GM21717 (cell line): ENCODE data around the gene NAP1L4.

Experiments used
- ATAC-seq: cut with Tn5 transposase; IDR thresholded peaks from one replicate; pipeline ENCODE4 v1.9.1; 2021; ENCODE audit warnings: mild to moderate bottlenecking, moderate library complexity; ENCODE audit not compliant: unreplicated experiment

NAP1L4 gene

DNA sequence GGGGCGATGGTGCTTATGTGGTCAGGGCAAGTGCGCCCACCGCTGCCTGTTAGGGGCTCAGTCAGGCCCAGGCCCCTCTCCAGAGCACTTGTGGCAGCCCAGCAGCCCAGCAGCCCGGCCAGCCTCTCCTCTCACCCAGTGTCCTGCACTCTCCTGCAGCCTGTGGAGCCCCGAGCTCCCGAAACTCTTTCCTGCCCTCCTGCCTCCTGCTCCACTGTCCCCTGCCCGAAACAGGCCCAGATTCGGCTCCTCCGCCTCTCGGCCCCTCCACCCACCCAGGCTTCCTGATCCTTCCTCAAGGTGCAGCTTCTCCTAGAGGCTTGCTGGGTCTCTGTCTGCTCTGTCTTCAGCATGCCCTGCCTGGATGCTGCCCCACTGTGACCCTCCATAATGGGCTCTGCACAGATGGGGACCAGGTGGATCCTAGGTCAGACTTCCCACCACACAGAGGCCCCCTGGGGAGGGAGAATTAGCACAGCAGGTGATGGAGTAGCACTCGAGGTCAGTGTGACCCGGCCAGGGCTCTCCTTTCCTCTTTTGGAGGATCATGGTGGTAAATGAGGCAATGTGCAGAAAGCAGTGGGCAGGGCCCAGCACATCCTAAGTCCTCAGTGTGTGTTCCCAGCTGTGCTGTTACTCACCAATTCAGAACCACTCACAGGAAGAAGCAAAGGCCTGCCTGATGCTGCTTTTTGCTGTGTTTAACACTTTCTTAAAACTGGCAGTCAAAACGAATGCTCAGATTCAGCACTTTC is 18.6 kb upstream of the NAP1L4 start:
- no peak for ATAC-seq

DNA sequence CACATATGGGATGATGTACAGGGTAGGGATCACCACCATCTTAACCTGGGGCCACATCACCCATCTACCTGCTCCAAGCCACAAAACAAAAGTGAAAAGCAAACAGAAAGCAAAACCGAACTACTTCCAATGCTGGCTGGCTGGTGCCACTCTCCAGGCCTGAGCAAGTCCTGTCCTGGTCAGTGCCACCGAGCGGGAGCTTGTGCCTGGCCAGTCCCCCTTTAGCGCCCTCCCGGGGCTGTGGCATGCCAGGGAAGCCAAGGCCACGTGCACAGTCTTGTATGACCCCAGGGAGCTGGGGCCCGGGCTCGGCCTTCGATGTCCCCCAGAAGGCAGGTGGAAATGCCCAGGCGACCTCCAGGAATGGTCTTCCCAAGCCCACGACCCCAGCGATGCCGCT is 17.9 kb upstream of the NAP1L4 start:
- no peak for ATAC-seq

DNA sequence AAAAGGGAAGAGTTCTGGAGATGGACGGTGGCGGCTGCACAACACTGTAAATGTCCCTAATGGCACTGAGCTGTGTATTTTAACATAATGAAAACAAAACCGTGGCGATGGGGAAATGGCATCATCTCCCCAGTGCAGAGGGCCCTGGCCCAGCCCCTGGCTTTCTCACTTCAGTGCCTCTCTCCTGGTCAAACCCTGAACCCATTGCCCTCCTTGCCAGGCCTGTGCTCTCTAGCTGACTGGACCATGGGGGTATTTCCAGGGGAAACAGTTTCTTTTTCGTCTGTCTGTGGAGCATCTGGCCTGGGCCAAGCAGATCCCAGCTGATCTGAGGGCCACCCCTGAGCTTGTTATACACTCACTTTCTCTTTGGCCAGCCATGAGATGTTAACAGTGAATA is 17.4 kb upstream of the NAP1L4 start:
- no peak for ATAC-seq

DNA sequence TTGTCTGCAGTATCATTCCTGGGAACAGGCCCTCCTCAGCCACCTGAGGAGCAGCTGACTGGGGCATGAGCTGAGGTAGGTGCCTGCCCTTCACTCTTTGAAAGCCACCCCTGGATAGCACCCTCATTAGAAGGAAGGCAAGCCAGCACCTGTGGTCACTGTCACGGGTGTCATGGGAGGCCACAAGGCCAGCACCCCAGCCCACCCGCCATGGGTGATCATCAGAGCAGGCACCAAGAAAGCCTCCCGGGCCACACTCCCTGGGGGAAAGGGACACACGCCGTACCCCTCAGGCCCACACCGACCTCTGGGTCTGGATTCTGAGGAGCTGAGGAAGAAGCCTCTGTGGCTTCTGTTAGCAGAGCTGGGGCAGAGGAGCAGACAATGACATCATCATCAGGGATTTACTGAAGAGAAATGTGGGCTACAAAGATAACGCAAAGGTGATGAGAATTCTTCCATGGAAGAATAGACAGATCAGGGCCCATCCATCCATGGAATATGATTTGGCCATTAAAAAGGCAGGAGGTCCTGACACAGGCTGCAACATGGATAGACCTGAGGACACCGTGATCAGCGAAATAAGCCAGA is 16.7 kb upstream of the NAP1L4 start:
- no peak for ATAC-seq

DNA sequence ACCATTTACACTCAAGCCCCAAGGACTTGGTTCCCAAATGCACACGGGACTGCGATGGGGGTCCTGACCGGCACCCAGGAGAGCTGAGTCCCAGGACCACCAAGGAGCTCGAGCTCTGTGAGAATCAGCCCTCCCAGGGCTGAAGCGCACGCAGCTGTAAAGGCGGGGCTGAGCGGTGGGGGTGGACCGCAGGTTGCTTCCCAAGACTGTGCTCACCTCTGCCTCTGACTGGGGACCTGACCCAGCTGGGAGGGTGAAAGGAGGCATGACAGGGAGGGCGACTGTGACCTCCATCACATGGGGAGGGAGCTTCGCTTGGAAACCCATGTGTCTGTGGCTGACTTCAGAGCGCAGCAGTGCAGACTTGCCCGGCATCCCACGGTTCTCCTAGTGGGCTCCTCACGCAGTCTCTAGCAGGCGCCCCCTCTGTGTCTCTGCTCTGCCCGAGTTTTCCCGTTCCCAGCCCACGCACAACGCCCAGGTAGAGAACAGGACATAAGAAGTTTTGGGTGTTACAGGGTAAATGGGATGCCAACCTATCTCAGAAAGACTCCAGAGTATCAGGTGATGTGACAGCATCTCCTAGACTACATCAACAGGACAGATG is 15.4 kb upstream of the NAP1L4 start:
- no peak for ATAC-seq

DNA sequence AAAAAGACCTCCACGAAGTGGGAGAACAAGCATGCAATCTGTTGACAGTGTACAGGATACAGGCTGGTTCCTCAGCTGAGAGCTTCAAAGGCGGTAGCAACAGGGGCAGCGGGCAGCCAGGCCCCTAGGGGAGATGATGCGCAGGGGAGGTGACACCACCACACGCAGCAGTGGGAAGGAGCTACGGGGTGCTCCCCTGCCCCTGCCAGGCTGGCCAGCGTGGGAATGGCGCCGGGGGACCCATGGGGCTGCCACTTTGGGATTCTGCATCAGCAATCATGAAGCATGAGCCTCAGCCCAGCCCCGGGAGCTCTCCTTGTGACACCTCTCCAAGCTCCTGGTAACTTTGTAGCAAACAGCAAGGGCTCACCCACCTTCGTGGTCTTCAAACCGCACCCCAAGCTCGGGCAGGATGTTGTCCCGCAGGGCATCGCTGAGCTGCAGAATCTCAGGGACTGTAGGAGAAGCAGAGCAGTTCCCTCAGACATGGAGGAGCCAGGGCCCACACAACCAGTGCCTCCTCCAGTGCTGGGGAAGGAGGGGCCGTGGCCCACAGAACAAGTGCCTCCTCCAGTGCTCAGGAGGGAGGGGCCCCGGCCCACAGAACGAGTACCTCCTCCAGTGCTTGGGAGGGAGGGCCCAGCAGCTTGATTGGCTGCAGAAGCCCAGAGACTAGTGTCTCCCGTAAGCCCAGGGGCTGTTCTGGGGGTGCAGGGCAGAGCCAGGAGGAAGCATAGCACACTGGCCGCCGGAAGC is 14.6 kb upstream of the NAP1L4 start:
- no peak for ATAC-seq

DNA sequence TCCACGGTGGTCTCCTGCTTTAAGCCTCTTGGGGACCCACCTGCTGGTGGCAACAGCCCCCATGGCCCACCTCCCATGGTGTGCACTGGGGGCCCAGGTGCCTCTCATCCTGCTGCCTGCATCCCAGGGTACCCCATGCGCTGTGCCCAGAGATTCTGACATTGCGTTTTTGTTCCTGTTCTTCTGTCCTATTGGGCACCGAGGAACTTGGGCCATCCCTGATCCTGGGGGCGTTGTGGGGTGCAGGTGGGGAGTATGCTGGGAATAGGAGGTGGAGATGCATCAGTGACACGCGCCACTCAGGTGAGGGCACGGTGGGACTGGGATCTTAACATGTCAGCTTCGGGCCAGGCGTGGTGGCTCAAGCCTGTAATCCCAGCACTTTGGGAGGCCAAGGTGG is 12.4 kb upstream of the NAP1L4 start:
- ATAC-seq, result no peak

DNA sequence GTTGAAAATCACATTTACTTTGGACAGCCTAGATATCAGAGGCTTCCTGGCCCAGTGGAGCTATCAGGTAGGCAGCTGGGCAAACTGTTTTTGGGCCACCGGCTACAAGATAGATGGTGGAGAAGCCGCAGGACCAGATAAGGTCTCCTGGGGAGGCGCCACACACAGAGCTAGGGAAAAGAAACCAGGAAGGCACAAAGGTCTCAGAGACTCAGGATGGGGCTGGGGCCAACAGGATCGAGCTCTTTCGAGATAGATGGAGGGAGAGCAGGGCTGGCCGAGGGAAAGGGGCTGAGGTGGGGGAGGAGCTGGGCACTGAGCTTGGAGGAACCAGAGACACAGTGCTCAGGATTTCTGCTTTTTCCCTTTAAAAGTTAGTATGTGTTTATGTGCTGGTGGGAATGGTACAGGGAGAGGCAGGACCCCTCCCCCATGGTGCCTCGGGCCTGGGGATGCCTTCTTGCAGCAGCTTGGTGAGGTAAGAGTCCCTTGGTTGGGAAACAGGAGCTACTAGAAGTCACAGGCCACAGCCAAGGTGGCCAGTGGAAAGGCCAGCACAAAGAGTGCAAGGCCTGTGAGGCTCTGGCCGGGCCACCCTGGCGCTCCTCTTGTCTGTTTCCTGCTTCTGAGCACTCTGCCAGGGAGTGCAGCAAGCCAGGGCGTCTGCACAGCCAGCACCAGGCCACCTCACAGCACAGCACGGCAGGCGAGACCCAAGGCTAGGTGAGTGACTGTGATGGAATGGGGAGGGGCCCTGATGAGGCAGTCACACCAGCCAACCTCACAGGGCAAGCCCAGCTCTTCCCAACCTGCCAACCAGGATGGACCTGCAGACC is 11.5 kb upstream of the NAP1L4 start:
- no peak for ATAC-seq

DNA sequence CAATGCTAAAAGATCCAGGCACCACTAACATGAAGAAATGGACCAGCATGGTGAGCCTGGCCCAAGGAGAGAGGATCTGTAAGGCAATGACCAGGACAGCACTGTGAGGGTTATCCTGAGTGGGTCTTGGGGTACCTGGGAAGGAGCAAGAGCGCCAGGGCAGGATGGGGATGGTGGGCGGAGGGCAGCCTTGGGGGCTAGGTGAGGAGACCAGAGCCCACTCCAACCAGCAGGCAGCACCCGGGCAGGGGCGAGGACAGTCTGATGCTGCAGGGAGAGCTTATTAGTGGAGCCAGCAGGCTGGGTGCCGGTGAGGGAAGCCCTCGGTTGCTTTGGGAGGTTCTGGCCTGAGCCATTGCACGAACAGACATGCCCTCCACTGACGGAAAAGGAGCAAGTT is 10.7 kb upstream of the NAP1L4 start:
- ATAC-seq, result no peak

DNA sequence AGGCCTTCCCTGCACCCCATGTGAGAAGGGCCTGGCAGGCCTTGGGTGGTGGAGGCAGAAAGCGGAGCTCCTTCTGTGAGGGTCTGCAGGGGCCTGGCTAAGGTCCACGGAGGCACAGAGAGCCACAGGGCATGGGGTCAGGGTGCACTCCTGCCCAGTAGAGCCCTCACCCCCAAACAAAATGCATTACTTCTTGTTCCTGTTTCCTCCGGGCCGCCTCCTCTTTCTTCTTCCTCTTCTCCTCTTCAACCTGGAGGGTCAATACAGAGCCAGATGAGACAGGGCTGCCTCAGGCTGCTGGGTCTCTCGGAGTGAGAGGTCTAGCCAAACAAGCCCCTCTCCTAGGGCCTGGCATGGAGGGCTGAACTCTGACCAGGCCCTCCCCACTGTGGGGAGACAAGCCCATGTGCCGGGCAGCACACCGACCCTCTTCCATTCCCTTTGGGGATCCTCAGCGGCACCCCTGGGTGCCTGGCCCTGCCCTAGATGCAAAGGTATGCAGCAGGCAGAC is 10.3 kb upstream of the NAP1L4 start:
- no peak for ATAC-seq

DNA sequence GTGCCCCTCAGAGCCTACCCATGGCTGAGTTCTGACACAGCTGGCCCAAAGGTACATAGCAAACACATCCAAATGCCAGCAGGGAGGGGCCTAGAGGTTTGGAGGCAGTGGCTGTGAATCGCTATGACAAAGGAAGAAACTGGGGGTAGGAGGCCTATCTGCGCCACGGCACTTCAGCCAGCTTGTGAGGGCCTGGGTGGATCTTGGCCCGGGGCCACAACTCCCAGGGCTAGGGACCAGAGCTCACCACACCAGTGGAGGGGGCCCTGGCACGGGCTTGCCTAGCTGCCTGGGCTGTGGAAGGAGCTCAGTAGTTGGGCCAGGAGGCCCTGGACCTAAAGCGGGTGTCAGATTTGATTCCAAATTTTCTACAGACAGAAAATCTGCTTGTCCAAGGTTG is 9.4 kb upstream of the NAP1L4 start:
- no peak for ATAC-seq

DNA sequence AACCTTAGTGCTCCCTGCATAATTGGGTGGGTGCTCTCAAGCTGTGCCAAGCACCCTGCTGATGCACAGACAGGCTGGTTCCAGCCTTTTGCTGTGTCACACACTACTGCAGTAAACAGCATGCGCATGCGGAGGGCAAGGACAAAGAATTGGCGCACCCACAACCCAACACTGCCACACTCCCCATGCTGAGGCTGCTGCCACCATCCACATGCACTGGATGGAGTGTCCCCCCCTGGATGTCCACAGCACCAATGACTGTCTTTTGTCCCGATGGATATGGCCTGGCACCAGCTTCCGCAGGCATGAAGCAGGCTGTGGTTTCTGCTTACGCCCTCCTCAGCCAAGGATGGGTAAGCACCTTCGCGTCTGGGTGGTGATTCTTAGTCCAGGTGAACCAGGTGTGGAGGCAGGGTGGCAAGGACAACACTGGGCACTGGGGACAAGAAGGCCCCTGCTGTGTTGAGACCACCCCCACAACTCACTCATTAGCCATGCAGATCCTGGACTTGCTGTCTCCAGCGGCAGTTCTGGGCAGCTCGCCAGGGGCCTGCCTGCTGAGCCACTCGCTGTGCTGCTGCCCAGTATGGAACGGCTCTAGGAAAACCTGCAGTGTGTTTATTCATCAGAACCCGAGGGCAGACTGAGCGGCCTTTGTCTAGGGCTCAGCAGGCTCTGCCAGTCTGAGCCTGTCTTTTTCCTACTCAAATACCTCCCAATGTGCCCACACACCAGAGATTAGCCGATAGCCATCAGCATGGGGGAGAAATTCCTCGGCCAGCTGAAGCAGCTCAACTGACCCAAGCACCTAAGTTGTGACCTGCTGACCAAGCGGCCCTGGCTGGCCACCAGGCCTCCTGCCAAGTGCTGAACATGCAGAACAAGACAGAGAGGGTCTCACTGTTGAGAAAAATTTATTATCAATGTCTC is 8.2 kb upstream of the NAP1L4 start:
- no peak for ATAC-seq

DNA sequence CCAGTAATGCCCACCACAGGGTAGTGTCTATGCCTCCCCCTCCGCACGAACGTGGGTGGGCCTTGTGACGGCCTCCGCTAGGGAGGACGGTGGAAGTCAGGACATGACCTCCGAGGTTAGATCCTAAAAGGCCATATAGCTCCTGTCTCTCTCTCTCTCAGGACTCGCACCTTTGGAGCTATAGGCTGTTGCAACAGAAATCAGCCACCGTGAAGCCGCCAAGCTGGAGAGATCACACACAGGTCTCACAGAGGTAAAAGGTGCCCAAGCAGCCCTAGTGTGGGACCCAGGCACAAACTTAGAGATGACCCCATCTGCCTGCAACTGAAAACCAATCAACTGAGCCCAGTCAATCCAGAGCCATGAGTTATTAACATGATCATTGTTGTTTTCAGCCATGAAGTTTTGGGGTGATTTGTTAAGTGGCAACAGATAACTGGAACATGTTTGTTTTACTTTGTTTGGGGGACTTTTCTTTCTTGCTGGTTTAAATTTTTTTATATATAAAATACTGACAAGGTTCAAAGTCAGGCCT is 7.4 kb upstream of the NAP1L4 start:
- no peak for ATAC-seq

DNA sequence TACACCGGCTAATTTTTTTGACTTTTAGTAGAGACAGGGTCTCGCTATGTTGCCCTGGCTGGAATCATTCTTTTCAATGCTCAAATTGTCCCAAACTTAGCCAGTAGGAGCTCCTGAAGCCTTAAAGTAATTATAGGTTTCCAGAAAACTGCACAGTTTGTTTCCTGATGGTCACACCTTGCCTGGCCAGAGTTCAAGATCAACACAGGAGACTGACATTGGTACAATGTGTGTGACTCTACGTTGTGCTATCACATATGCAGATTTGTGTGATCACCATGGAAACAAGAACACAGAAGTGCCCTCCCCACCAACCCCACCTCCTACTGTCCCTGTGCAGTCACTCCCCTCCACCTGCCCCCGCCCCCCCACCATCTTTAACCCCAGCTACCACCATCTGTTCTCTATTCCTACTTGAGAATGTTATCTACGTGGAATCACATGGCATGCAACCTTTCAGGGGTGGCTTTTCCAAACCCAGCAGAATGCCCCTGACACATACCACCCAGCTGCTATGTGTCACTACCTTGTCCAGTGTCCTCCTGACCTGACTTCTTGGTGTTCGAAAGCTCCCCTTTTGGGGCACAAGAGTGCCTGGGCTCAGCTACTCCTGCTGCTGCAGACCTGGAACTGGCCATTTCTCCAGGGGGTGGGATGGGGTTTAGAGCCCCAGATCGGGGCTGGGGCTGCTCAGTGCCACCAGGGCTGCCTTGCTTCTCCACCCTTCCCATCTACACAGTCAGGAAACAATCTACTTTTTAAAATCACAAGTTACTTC is 6.1 kb upstream of the NAP1L4 start:
- no peak for ATAC-seq

DNA sequence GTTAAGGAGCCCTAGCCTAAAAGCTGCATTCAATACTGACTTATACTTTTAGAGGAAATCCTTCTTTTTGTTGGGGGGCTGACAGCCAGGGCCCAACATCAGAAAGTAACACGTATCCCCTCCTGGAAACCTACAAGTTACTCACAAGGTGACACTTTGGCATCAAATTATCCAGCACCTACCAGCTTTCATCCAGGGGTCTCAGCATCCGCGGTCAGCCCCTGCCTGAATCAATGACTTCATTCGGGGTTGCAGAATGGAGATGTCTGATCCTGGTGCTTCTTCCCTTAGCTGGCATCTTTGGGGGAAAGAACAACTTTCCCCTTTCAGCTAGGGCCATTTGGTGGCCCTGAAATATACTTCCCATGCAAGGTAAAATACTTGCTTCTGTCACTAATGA is 5.3 kb upstream of the NAP1L4 start:
- ATAC-seq, result no peak

DNA sequence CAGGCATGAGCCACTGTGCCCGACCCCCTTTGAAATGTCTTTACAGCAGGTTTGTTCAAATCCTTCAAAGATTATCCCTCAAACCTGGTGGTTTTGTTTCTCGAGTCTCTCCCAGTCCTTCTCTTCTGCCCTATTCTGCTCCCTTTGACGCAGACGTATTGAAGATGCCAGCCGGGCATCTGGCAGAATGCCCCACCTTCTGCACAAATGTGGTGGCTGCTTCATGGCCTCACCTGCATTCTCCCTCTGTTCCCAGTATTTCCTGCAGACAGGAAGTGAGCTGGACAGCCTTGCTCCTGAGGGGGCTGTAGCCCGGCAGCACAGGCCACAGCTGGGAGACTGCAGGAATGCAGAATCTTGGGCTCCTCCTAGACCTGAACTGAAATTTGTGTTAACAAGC is 4.8 kb upstream of the NAP1L4 start:
- no peak for ATAC-seq

DNA sequence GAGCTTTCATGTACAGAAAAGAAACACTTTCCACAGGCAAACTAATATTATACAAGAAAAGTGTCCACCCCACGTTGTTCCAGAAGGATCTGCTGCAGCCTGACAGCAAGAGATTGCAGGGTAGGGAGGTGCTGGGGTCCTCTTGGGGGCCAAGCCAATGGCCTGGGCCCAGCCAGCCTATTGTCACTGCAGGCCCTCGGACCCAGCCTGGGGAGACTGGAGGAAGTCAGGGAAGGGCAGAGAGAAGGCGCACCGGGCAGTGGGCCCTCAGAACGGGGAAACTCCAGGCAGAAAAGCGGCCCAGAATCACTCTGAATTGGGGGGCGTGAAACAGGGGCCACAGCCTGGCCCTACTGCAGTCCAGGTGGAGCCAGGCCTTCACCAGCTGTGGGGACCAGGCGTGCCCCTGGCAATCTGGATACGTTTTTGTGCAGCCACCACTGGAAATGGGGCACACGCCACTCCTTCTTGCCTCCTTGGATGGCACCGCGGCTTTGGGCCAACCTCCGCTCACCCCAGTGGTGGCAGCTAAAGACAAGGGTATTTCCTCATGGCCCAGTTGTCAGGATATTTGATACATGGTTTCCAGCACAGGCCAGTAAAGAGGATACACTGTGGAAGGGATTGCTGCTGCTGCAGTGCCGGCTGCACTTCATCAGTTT is 3.9 kb upstream of the NAP1L4 start:
- ATAC-seq, result no peak

DNA sequence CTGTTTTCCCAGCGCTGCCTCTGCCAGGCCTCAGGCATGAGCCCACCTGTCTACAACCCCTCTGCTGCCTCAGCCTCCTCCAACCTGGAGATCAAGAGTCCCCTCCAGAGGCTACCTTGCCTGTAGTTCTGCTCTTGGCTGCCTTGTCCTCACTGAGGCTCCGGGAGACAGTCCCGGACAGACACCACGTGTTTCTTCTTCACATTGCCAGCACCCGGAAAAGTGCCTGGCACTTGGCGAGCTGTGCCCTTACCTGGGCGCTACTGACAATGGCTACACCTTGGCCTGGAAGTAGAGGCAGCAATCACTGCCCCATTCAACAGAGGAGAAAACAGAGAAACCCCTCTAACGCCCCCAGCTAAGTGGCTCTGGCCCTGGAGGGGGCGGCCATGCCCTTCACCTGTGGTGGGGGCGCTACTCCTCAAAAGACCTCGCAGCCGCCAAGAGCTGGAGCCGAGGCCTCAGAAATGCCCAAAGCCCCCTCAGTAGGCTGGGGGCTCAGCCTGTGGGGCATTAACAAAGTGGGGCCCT is 3.0 kb upstream of the NAP1L4 start:
- no peak for ATAC-seq
